ENCODE measurements around the gene ZNF689. TPM values are rescaled to one million over a fixed set of nuclear protein-coding genes. Genes with fewer than 3 reads are reported as not detected.
"Not testable (repeated sequence)": the region's sequence is repeated elsewhere in the genome, so short reads cannot be mapped to it uniquely, and the experiment has no call there.

The ZNF689 gene
- total RNA-seq, 3 donors from 2014 or later: 7.0 to 15.4 (median 12.8) TPM

DNA sequence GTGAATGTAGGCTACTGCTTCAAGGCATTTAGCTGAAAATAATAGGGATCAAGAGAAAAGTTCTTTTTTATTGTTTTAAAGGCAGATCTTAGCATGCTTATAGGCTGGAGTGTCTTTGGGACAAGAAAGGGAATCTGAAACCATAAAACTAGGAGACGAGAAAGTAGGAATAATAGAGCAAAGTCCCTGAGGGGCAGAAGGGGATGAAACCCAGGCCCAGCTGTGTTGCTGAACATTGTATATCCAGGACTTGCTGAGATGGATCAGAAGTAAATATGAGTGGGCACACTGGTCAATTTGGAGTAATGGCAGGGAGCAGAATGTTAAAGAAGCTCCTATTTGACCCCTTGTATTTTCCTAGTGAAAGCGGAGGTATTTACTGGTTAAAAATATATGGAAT, 9.3 kb downstream of the ZNF689 start:
- intact Hi-C loops (cut with DNase I; ENCODE audit: low total_unique reads): no loop called here
- H3K9me3 ChIP-seq: no peaks in the 10 kb centered on the region
- DNase-seq (ENCODE audit: low spot score in 2 of 2): no peak

DNA sequence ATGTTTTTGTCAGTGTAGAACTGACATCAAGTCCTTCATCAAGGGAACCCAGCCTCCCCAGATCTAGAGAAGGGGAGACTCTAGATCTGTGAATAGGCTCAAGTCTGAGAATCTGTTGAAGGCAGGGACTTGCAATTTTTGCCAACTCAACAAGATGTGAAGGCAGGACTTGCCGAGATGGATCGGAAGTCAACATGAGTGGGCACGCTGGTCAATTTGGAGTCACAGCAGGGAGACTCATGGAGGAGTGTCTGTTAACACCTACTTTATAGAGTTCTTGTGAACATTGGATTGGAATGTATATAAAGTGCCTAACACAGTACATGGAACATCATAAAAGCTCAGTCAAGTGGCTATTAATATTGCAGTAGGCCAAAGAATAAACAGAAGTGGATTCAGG, 10.0 kb downstream of the ZNF689 start:
- H3K27ac ChIP-seq: no peak overlapping the region
- H3K4me3 ChIP-seq: no peak overlapping the region
- peaks cover 12% of the 10 kb centered on the region for H3K36me3 ChIP-seq
- no peaks in the 10 kb centered on the region for H3K9me3 ChIP-seq
- no peaks in the 10 kb centered on the region for H3K4me1 ChIP-seq
- intact Hi-C loops (cut with DNase I; ENCODE audit: low total_unique reads): no loop called here
- no peak for DNase-seq (ENCODE audit: low spot score in 2 of 2)
- TF ChIP-seq POLR2A (IDR thresholded peaks at IDR 0.05) (no peak), POLR2AphosphoS5 (IDR thresholded peaks at IDR 0.05) (no peak)
- TF ChIP-seq, protein P1, sequence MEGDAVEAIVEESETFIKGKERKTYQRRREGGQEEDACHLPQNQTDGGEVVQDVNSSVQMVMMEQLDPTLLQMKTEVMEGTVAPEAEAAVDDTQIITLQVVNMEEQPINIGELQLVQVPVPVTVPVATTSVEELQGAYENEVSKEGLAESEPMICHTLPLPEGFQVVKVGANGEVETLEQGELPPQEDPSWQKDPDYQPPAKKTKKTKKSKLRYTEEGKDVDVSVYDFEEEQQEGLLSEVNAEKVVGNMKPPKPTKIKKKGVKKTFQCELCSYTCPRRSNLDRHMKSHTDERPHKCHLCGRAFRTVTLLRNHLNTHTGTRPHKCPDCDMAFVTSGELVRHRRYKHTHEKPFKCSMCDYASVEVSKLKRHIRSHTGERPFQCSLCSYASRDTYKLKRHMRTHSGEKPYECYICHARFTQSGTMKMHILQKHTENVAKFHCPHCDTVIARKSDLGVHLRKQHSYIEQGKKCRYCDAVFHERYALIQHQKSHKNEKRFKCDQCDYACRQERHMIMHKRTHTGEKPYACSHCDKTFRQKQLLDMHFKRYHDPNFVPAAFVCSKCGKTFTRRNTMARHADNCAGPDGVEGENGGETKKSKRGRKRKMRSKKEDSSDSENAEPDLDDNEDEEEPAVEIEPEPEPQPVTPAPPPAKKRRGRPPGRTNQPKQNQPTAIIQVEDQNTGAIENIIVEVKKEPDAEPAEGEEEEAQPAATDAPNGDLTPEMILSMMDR (IDR thresholded peaks at IDR 0.05): no peak
- no peaks in the 10 kb centered on the region for H3K27me3 ChIP-seq

More for the DNA sequence above, 9.3 kb downstream of the ZNF689 start:
- no peaks in the 10 kb centered on the region for H3K27me3 ChIP-seq
- no peaks in the 10 kb centered on the region for H3K4me1 ChIP-seq
- no peak overlapping the region for H3K27ac ChIP-seq
- no peak overlapping the region for H3K4me3 ChIP-seq
- TF ChIP-seq POLR2AphosphoS5 (IDR thresholded peaks at IDR 0.05): no peak
- TF ChIP-seq, protein P1 (IDR thresholded peaks at IDR 0.05): no peak
- no peak for TF ChIP-seq POLR2A (IDR thresholded peaks at IDR 0.05)
- peaks cover 12% of the 10 kb centered on the region for H3K36me3 ChIP-seq

DNA sequence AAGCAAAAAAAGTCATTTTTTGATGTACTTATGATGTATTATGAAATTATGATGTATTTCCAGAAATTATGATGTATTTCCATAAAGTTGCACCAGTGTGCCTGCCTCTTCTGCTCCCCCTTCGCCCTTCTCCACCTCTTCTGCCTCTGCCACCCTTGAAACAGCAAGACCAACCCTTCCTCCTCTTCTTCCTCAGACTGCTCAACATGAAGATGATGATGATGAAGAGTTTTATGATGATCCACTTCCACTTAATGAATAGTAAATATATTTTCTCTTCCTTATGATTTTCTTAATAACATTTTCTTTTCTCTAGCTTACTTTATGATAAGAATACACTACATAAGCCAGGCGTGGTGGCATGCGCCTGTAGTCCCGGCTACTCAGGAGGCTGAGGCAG, 17.3 kb downstream of the ZNF689 start:
- Histone ChIP-seq H3K4me3 (no peak overlapping the region), H3K27ac (no peak overlapping the region), H3K36me3 (no peaks in the 10 kb centered on the region), H3K4me1 (no peaks in the 10 kb centered on the region), H3K27me3 (no peaks in the 10 kb centered on the region), H3K9me3 (no peaks in the 10 kb centered on the region)
- no peak for TF ChIP-seq POLR2AphosphoS5 (IDR thresholded peaks at IDR 0.05)
- TF ChIP-seq, protein P1 (IDR thresholded peaks at IDR 0.05): no peak
- TF ChIP-seq POLR2A (IDR thresholded peaks at IDR 0.05): no peak
- intact Hi-C loops (cut with DNase I; ENCODE audit: low total_unique reads): no loop called here
- no peak for DNase-seq (ENCODE audit: low spot score in 2 of 2)

DNA sequence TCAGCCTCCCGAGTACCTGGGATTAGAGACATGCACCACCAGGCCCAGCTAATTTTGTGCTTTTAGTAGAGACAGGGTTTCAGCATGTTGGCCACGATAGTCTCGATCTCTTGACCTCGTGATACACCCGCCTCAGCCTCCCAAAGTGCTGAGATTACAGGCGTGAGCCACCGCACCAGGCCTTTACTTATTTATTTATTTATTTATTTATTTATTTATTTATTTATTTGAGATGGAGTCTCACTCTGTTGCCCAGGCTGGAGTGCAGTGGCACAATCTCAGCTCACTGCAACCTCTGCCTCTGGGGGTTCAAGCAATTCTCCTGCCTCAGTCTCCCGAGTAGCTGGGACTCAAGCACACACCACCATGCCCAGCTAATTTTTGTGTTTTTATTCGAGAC, 19.3 kb downstream of the ZNF689 start:
- H3K9me3 ChIP-seq; H3K27ac ChIP-seq; H3K36me3 ChIP-seq; intact Hi-C loops (cut with DNase I; ENCODE audit: low total_unique reads); H3K4me1 ChIP-seq; H3K27me3 ChIP-seq; DNase-seq (ENCODE audit: low spot score in 2 of 2); H3K4me3 ChIP-seq: not testable (repeated sequence)

DNA sequence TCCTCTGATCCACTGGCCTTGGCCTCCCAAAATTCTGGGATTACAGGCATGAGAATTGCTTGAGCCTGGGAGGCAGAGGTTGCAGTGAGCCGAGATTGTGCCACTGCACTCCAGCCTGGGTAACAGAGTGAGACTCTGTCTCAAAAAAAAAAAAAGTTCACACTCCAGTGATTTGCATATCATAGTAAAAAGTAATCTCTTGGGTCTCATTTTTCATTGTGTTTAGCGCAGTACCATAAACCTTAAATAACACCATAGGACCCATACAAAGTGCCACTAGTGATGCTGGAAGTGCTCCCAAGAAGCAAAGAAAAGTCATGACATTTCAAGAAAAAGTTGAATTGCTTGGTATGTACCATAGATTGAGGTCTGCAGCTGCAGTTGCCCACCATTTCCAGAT, 20.6 kb downstream of the ZNF689 start:
- DNase-seq (ENCODE audit: low spot score in 2 of 2); H3K9me3 ChIP-seq; H3K27ac ChIP-seq; H3K27me3 ChIP-seq; H3K4me1 ChIP-seq; intact Hi-C loops (cut with DNase I; ENCODE audit: low total_unique reads); H3K36me3 ChIP-seq; H3K4me3 ChIP-seq: not testable (repeated sequence)

DNA sequence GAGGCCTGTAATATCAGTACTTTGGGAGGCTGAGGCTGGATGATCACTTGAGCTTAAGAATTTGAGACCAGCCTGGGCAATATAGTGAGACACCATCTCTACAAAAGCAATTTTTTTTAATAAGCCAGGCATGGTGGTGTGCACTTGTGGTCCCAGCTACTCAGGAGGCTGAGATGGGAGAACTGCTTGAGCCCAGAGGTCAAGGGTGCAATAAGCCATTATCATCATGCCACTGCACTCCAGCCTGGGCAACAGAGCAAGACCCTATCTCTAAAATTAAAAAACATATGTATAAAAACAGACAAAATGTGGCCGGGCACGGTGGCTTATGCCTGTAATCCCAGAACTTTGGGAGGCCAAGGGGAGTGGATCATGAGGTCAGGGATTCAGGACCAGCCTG, 21.5 kb downstream of the ZNF689 start:
- no peak for DNase-seq (ENCODE audit: low spot score in 2 of 2)
- Histone ChIP-seq H3K36me3 (no peaks in the 10 kb centered on the region), H3K9me3 (no peaks in the 10 kb centered on the region), H3K4me1 (peaks cover 0 to 4% of the 10 kb centered on the region in 2 donors), H3K27me3 (no peaks in the 10 kb centered on the region), H3K27ac (no peak overlapping the region), H3K4me3 (no peak overlapping the region)
- TF ChIP-seq POLR2A (IDR thresholded peaks at IDR 0.05) (no peak), POLR2AphosphoS5 (IDR thresholded peaks at IDR 0.05) (no peak)
- TF ChIP-seq, protein P1 (IDR thresholded peaks at IDR 0.05): no peak
- intact Hi-C loops (cut with DNase I; ENCODE audit: low total_unique reads): no loop called here
